IMR-90 (cell line): ENCODE measurements around the gene KIF13A. TPM values are rescaled to one million over a fixed set of nuclear protein-coding genes. Genes with fewer than 3 reads are reported as not detected.

ENCODE experiments used
- ATAC-seq: fragments of 200-7000 bp; cut with Tn5 transposase; 2 replicates; pipeline ENCODE4 v1.9.1; 2020; ENCODE audit warnings: low read depth, mild to moderate bottlenecking, moderate library complexity
- BruUV-seq: library from RNA; stranded (reverse); fragments of 400-500 nt; replicated peaks from 2 replicates; lab custom pipeline; 2021; lab: Mats Ljungman, UMichigan
- CTCF ChIA-PET: fragments of 300-600 bp; formaldehyde crosslinking; extraction: SDS; loops from one replicate; lab custom pipeline; 2021; ENCODE audit warnings: antibody characterized with exemption; lab: Yijun Ruan, JAX
- POLR2A ChIA-PET: fragments of 300-600 bp; sonication (Branson Sonifier 250); formaldehyde crosslinking; loops from one replicate; lab custom pipeline; 2022; ENCODE audit warnings: antibody characterized with exemption; ENCODE audit not compliant: unreplicated experiment; lab: Charles Lee
- DNase-seq: peaks from one replicate; pipeline ENCODE4 v3.0.0; 2013
- H2AFZ ChIP-seq: replicated peaks from 2 replicates; pipeline ENCODE3; 2013; ENCODE audit warnings: low read length, mild to moderate bottlenecking; ENCODE audit not compliant: poor library complexity
- H2AK5ac ChIP-seq: 2 replicates; pipeline ENCODE4 v1.6.1; 2013; ENCODE audit warnings: low read depth, low read length, inconsistent platforms
- H2AK9ac ChIP-seq: replicated peaks from 2 replicates; pipeline ENCODE3; 2013; ENCODE audit warnings: mild to moderate bottlenecking, low read depth, low read length, moderate library complexity; ENCODE audit not compliant: poor library complexity
- H2BK120ac ChIP-seq: 2 replicates; pipeline ENCODE4 v1.6.1; 2013; ENCODE audit warnings: low read depth, low read length, inconsistent platforms
- H2BK15ac ChIP-seq: 3 replicates; pipeline ENCODE4 v1.6.1; 2013; ENCODE audit warnings: low read depth, low read length, inconsistent platforms
- H2BK20ac ChIP-seq: 2 replicates; pipeline ENCODE4 v1.6.1; 2013; ENCODE audit warnings: low read depth, mild to moderate bottlenecking, inconsistent platforms, low read length, moderate library complexity
- H2BK5ac ChIP-seq: 2 replicates; pipeline ENCODE4 v1.6.1; 2013; ENCODE audit warnings: mild to moderate bottlenecking, low read depth, low read length, inconsistent platforms; ENCODE audit not compliant: poor library complexity, severe bottlenecking
- H3K14ac ChIP-seq: replicated peaks from 2 replicates; pipeline ENCODE4 v1.6.1; 2013; ENCODE audit warnings: low read depth, low read length, inconsistent platforms
- H3K18ac ChIP-seq: 2 replicates; pipeline ENCODE4 v1.6.1; 2013; ENCODE audit warnings: low read depth, low read length, control low read depth
- H3K23ac ChIP-seq: 2 replicates; pipeline ENCODE4 v1.6.1; 2013; ENCODE audit warnings: low read depth, low read length, inconsistent platforms
- H3K27ac ChIP-seq: 2 replicates; pipeline ENCODE4 v1.5.1; 2013; ENCODE audit warnings: mild to moderate bottlenecking, control low read depth, low read length; ENCODE audit not compliant: insufficient read depth
- H3K27me3 ChIP-seq: 2 replicates; pipeline ENCODE4 v1.6.1; 2013; ENCODE audit warnings: low read length; ENCODE audit not compliant: control insufficient read depth, insufficient read depth
- H3K36me3 ChIP-seq: 2 replicates; pipeline ENCODE4 v1.6.1; 2013; ENCODE audit warnings: low read length, mixed read lengths; ENCODE audit not compliant: control insufficient read depth, insufficient read depth
- H3K4ac ChIP-seq: 2 replicates; pipeline ENCODE4 v1.6.1; 2013; ENCODE audit warnings: low read depth, low read length, inconsistent platforms
- H3K4me1 ChIP-seq: 2 replicates; pipeline ENCODE4 v1.6.1; 2013; ENCODE audit warnings: low read length, mixed read lengths; ENCODE audit not compliant: control insufficient read depth, insufficient read depth
- H3K4me2 ChIP-seq: 2 replicates; pipeline ENCODE4 v1.6.1; 2013; ENCODE audit warnings: low read depth, mild to moderate bottlenecking, control low read depth, low read length, moderate library complexity
- H3K4me3 ChIP-seq: 2 replicates; pipeline ENCODE4 v1.5.1; 2013; ENCODE audit warnings: low read depth, mild to moderate bottlenecking, control low read depth, low read length, moderate library complexity; ENCODE audit not compliant: insufficient read depth
- H3K56ac ChIP-seq: 2 replicates; pipeline ENCODE4 v1.6.1; 2013; ENCODE audit warnings: low read length, inconsistent platforms; ENCODE audit not compliant: insufficient read depth; ENCODE audit errors: extremely low read depth
- H3K79me1 ChIP-seq, 2 experiments: 2 replicates each; pipeline ENCODE4 v1.6.1; 2013; ENCODE audit warnings: low read length in 2 of 2, inconsistent platforms in 1 of 2, low read depth in 1 of 2
- H3K9ac ChIP-seq: 2 replicates; pipeline ENCODE4 v1.6.1; 2013; ENCODE audit warnings: low read depth, low read length, control low read depth
- H3K9me1 ChIP-seq: 2 replicates; pipeline ENCODE4 v1.6.1; 2013; ENCODE audit warnings: low read length, inconsistent platforms; ENCODE audit not compliant: insufficient read depth
- H3K9me3 ChIP-seq: 2 replicates; pipeline ENCODE4 v1.6.1; 2013; ENCODE audit warnings: low read length; ENCODE audit not compliant: control insufficient read depth, insufficient read depth
- H4K20me1 ChIP-seq: 2 replicates; pipeline ENCODE4 v1.6.1; 2013; ENCODE audit warnings: low read length, inconsistent platforms; ENCODE audit not compliant: insufficient read depth
- H4K5ac ChIP-seq: 2 replicates; pipeline ENCODE4 v1.6.1; 2013; ENCODE audit warnings: mild to moderate bottlenecking, low read depth, low read length, control low read depth
- H4K8ac ChIP-seq, 2 experiments: 2 replicates each; pipeline ENCODE4 v1.6.1; 2013; ENCODE audit warnings: low read depth in 2 of 2, low read length in 2 of 2, control low read depth in 1 of 2, inconsistent platforms in 1 of 2
- H4K91ac ChIP-seq: 2 replicates; pipeline ENCODE4 v1.6.1; 2013; ENCODE audit warnings: low read depth, low read length, inconsistent platforms; ENCODE audit not compliant: insufficient read depth
- MAFK ChIP-seq: IDR thresholded peaks from 2 replicates; pipeline ENCODE4 v1.6.1; 2012; ENCODE audit warnings: low read depth, low read length, improper control_type of control experiment
- SMC3 ChIP-seq: fragments of 150-350 bp; IDR thresholded peaks from 2 replicates; pipeline ENCODE4 v1.6.1; 2016; ENCODE audit warnings: low read depth, mild to moderate bottlenecking, antibody characterized with exemption, low read length, moderate library complexity
- dilution Hi-C: fragments of 300-500 bp; cut with HindIII; formaldehyde crosslinking; loops from one replicate; pipeline ENCODE4 v1.14.3; 2018; ENCODE audit warnings: low sequenced_read_pairs; ENCODE audit not compliant: unreplicated experiment
- in situ Hi-C: fragments of 300-500 bp; cut with MboI; formaldehyde crosslinking; loops from 3 replicates; pipeline ENCODE4 v1.14.3; 2019; ENCODE audit warnings: low sequenced_read_pairs, inconsistent platforms, mixed read lengths
- intact Hi-C: fragments of 100-400 bp; cut with micrococcal nuclease; formaldehyde crosslinking; loops from 2 replicates; pipeline ENCODE4 v1.10.0; 2022
- polyA plus RNA-seq, 3 experiments: library from polyadenylated mRNA; depleted of rRNA; stranded (reverse); fragments of >200 nt; gene quantifications; 2 replicates each; pipeline ENCODE4 v1.2.3, GENCODE V29; 2012; ENCODE audit warnings: low replicate concordance in 1 of 3
- total RNA-seq: library from RNA; depleted of rRNA; stranded (reverse); fragments of >200 nt; gene quantifications from 2 replicates; pipeline ENCODE4 v1.2.3, GENCODE V29; 2012

Gene KIF13A
- total and polyA plus RNA-seq, 2 of the 4 experiments (the other 2 are of a cell fraction): 23.3 to 51.8 TPM

DNA sequence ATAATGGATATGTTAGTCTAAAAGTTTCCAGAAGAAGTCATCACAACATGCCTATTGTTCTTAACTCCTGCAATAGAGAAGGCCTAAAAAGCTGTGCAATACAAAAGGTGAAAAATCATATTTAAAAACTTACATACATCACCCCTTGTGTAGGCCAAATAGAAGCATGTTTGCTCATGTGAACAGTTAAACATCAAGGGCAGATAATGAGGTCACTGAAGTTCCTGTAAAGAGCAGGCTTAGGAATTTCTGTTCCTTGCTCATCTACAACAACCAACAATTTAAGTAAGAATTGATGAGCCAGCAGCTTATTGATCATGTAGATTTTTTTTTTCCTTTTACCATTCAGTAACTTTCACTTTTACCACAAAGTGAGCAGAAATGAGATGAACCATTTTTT lies 273.3 kb downstream of the KIF13A start:
- Histone ChIP-seq H3K36me3 (no peaks in the 10 kb centered on the region), H2AK9ac (no peak overlapping the region), H4K8ac (peak overlapping the region in 1 of 2 experiments; percentile 72; a peak in 1 of 4 replicates), H3K9me3 (no peaks in the 10 kb centered on the region), H4K20me1 (no peaks in the 10 kb centered on the region), H3K79me1 (peaks cover 0 to 11% of the 10 kb centered on the region in 2 experiments; a peak in 2 of 4 replicates), H3K14ac (peak overlapping the region; percentile 48), H3K18ac (peak overlapping the region; percentile 77; the same call in 1 of the 2 replicates), H4K5ac (peak overlapping the region; percentile 21; the same call in 1 of the 2 replicates), H3K27me3 (no peaks in the 10 kb centered on the region), H3K4me1 (peaks cover 14% of the 10 kb centered on the region), H3K9me1 (peaks cover 9% of the 10 kb centered on the region), H4K91ac (peak overlapping the region; percentile 34; the same call in 1 of the 2 replicates), H3K56ac (peak overlapping the region; percentile 2; the same call in 1 of the 2 replicates), H3K27ac (no peak overlapping the region), H3K4me2 (peak overlapping the region; percentile 15; the same call in 1 of the 2 replicates), H3K4ac (peak overlapping the region; percentile 71; the same call in 1 of the 2 replicates), H2BK20ac (peak overlapping the region; percentile 86), H2BK5ac (peak overlapping the region; percentile 97), H2BK15ac (peak overlapping the region; percentile 48; the same call in 2 of the 3 replicates), H3K23ac (peak overlapping the region; percentile 54), H3K4me3 (no peak overlapping the region), H2AFZ (no peak overlapping the region), H3K9ac (no peak overlapping the region), H2AK5ac (peak overlapping the region; percentile 33; the same call in 1 of the 2 replicates), H2BK120ac (peak overlapping the region; percentile 85)
- DNase-seq (peak; percentile 31), ATAC-seq (no peak)
- ChIA-PET POLR2A (no interaction called here), CTCF (interaction anchor here (1.1 kb wide), 1 partner anchor 130 kb away, joined by 3 read pairs; no protein-coding TSS in a partner anchor)
- no TSS peak for BruUV-seq
- no peak for TF ChIP-seq SMC3
- peak; percentile 43 for TF ChIP-seq MAFK
- intact Hi-C loops (no loop called here), in situ Hi-C loops (no loop called here), dilution Hi-C loops (no loop called here)
